ENCODE measurements around the gene CDH4. TPM values are rescaled to one million over a fixed set of nuclear protein-coding genes. Genes with fewer than 3 reads are reported as not detected.

CDH4 gene
- total and polyA plus RNA-seq, 9 of the 15 experiments (the other 6 are each of a cell fraction or from before 2014, with no cell fraction given): 0.04 TPM; not detected in 8

GRCh38 chr20:61878478-61879302 lies 626.6 kb downstream of the CDH4 start:
- Histone ChIP-seq H3K4me2 (ENCODE audit: insufficient read depth, low read length) (no peak overlapping the region), H3K36me3 (ENCODE audit: control insufficient read depth, insufficient read depth, low read length) (no peaks in the 10 kb centered on the region), H3K4me3 (no peak overlapping the region), H3K79me2 (ENCODE audit: control insufficient read depth, insufficient read depth, low read length) (no peaks in the 10 kb centered on the region), H2AFZ (ENCODE audit: low read depth, low read length) (no peak overlapping the region), H3K27me3 (ENCODE audit: control insufficient read depth in 2 of 2, insufficient read depth in 2 of 2, low read length in 2 of 2) (peaks cover 43 to 94% of the 10 kb centered on the region in 2 experiments; a peak in 4 of 5 replicates), H3K9ac (ENCODE audit: insufficient read depth in 1 of 2, low read depth in 2 of 2, low read length in 2 of 2) (no peak overlapping the region), H3K9me3 (replicated peaks; ENCODE audit: control insufficient read depth, insufficient read depth, low read depth, low read length) (no peaks in the 10 kb centered on the region), H4K20me1 (replicated peaks; ENCODE audit: control insufficient read depth, insufficient read depth, low read length) (peaks cover 10% of the 10 kb centered on the region; the same call in 1 of the 2 replicates), H3K27ac (ENCODE audit: extremely low read depth, low read depth, low read length) (no peak overlapping the region), H3K9me1 (ENCODE audit: control insufficient read depth, insufficient read depth, low read length) (no peaks in the 10 kb centered on the region), H3K4me1 (replicated peaks in 1 of 2; ENCODE audit: control insufficient read depth in 2 of 2, insufficient read depth in 2 of 2, low read length in 2 of 2) (peaks cover 0 to 12% of the 10 kb centered on the region in 2 experiments; a peak in 2 of 5 replicates)
- intact Hi-C loops (cut with micrococcal nuclease): no loop called here
- no peak for DNase-seq (ENCODE audit: extremely low read depth in 1 of 4, low spot score in 3 of 4)
- no peak for TF ChIP-seq ASH1L (IDR thresholded peaks at IDR 0.05; ENCODE audit: borderline replicate concordance, low read depth, partially characterized antibody)
- TF ChIP-seq MEIS2 (IDR thresholded peaks at IDR 0.05; ENCODE audit: partially characterized antibody): no peak
- TF ChIP-seq POLR2B (IDR thresholded peaks at IDR 0.05; ENCODE audit: low read depth, partially characterized antibody): no peak
- no peak for TF ChIP-seq IRF2 (CRISPR knock-in tag; IDR thresholded peaks at IDR 0.05)
- no peak for TF ChIP-seq KDM1A (IDR thresholded peaks at IDR 0.05)
- TF ChIP-seq MYNN (IDR thresholded peaks at IDR 0.05): no peak
- TF ChIP-seq MYNN (CRISPR knock-in tag; IDR thresholded peaks at IDR 0.05): no peak
- TF ChIP-seq RBFOX2 (IDR thresholded peaks at IDR 0.05; ENCODE audit: low read depth, low read length): no peak
- no peak for TF ChIP-seq TFAM (CRISPR knock-in tag; conservative IDR thresholded peaks at IDR 0.05)
- no peak for TF ChIP-seq JUND (IDR thresholded peaks at IDR 0.05; ENCODE audit: borderline replicate concordance, low read depth, low read length)
- TF ChIP-seq JUND (tag; IDR thresholded peaks at IDR 0.05; ENCODE audit: borderline replicate concordance, low read depth, low read length): no peak
- TF ChIP-seq THAP12 (CRISPR knock-in tag; IDR thresholded peaks at IDR 0.05): no peak
- TF ChIP-seq NCOA4 (IDR thresholded peaks at IDR 0.05; ENCODE audit: partially characterized antibody): no peak
- no peak for TF ChIP-seq HIVEP1 (CRISPR knock-in tag; IDR thresholded peaks at IDR 0.05)
- WGBS (ENCODE audit: insufficient coverage, low coverage, missing lambda C conversion rate): 2% methylated on average over 30 of the region's 31 CpGs
- no peak for FAIRE-seq
- no peak for ATAC-seq
- in situ Hi-C loops (cut with MboI): loop anchor here (25.0 kb wide), 1 partner anchor 1666 kb away; no protein-coding TSS in a partner anchor
- ChIA-PET POLR2A (interaction anchor here (0.7 to 1.0 kb wide), 3 partner anchors 33 to 1007 kb away, joined by 3 read pairs; no protein-coding TSS in a partner anchor), CTCF (ENCODE audit: low intra/inter-chr PET ratio) (no interaction called here)
- no TSS peak for BruUV-seq (replicated peaks)
